Panc1 (cell line): ENCODE results near the gene CACNA1C. TPM values are rescaled to one million over a fixed set of nuclear protein-coding genes. Genes with fewer than 3 reads are reported as not detected.

Source experiments
- ATAC-seq: fragments of 200-7000 bp; cut with Tn5 transposase; 2 replicates; pipeline ENCODE4 v1.9.1; 2020; ENCODE audit warnings: mild to moderate bottlenecking, moderate library complexity
- BruUV-seq: library from RNA; stranded (reverse); fragments of 400-500 nt; replicated peaks from 2 replicates; lab custom pipeline; 2021; lab: Mats Ljungman, UMichigan
- CTCF ChIA-PET: fragments of 300-600 bp; sonication (Branson Sonifier 250); formaldehyde crosslinking; loops from one replicate; lab custom pipeline; 2022; ENCODE audit warnings: antibody characterized with exemption; lab: Charles Lee
- POLR2A ChIA-PET: fragments of 300-600 bp; sonication (Branson Sonifier 250); formaldehyde crosslinking; loops from one replicate; lab custom pipeline; 2022; ENCODE audit warnings: antibody characterized with exemption; lab: Charles Lee
- DNase-seq: peaks from one replicate; pipeline ENCODE4 v3.0.0-alpha.2; 2010; ENCODE audit warnings: low read depth, low spot score
- H3K27ac ChIP-seq: 2 replicates; pipeline ENCODE4 v1.5.1; 2011; ENCODE audit warnings: mild to moderate bottlenecking, low read length, inconsistent platforms
- H3K27me3 ChIP-seq: fragments of 200-500 bp; sonication (Bioruptor generic); 2 replicates; pipeline ENCODE4 v1.6.0; 2014; ENCODE audit warnings: low read length, inconsistent platforms; ENCODE audit not compliant: control insufficient read depth, insufficient read depth
- H3K36me3 ChIP-seq: fragments of 200-500 bp; sonication (Bioruptor generic); 2 replicates; pipeline ENCODE4 v1.5.1; 2014; ENCODE audit warnings: inconsistent platforms, mild to moderate bottlenecking, low read length, moderate library complexity; ENCODE audit not compliant: control insufficient read depth, insufficient read depth
- H3K4me1 ChIP-seq: 2 replicates; pipeline ENCODE4 v1.5.1; 2011; ENCODE audit warnings: inconsistent platforms, mild to moderate bottlenecking, low read length, moderate library complexity; ENCODE audit not compliant: control insufficient read depth, insufficient read depth
- H3K4me3 ChIP-seq, 2 experiments: 2 replicates each; pipeline ENCODE4 v1.5.1; 2011 to 2012; ENCODE audit warnings: low read depth in 2 of 2, low read length in 2 of 2, mild to moderate bottlenecking in 2 of 2, inconsistent platforms in 1 of 2, moderate library complexity in 1 of 2
- H3K9me3 ChIP-seq: fragments of 200-500 bp; sonication (Bioruptor generic); 2 replicates; pipeline ENCODE4 v1.5.1; 2014; ENCODE audit warnings: low read depth, mild to moderate bottlenecking, inconsistent platforms, low read length, moderate library complexity; ENCODE audit not compliant: control insufficient read depth, insufficient read depth
- CTCF ChIP-seq: fragments of 450-650 bp; IDR thresholded peaks from 2 replicates; pipeline ENCODE4 v1.5.1; 2017; ENCODE audit warnings: mild to moderate bottlenecking
- POLR2AphosphoS5 ChIP-seq: IDR thresholded peaks from 2 replicates; pipeline ENCODE4 v1.6.1; 2012; ENCODE audit warnings: mild to moderate bottlenecking, low read depth, low read length, moderate library complexity
- REST ChIP-seq, 2 experiments: IDR thresholded peaks; 2 replicates each; pipeline ENCODE4 v1.6.1; 2011 to 2012; ENCODE audit warnings: low read depth in 2 of 2, control low read depth in 1 of 2, low read length in 1 of 2, mild to moderate bottlenecking in 1 of 2, moderate library complexity in 1 of 2; ENCODE audit not compliant: insufficient read depth in 1 of 2
- SIN3A ChIP-seq: IDR thresholded peaks from 2 replicates; pipeline ENCODE4 v1.6.1; 2012; ENCODE audit warnings: low read depth, mild to moderate bottlenecking, low read length, moderate library complexity, borderline replicate concordance; ENCODE audit not compliant: insufficient read depth
- TCF7L2 ChIP-seq: IDR thresholded peaks from 2 replicates; pipeline ENCODE4 v1.6.1; 2011; ENCODE audit warnings: mild to moderate bottlenecking, low read depth, low read length, inconsistent platforms
- in situ Hi-C: cut with HindIII; loops from 2 replicates; pipeline ENCODE4 v1.10.0; 2016; ENCODE audit warnings: low sequenced_read_pairs, low pct_unique_long_range_greater_than_20kb
- intact Hi-C: fragments of 100-400 bp; cut with micrococcal nuclease; formaldehyde crosslinking; loops from one replicate; pipeline ENCODE4 v1.10.0; 2022; ENCODE audit not compliant: unreplicated experiment
- total RNA-seq: library from RNA; stranded (reverse); gene quantifications from one replicate; pipeline ENCODE4 v1.2.1, GENCODE V29; 2021; ENCODE audit not compliant: unreplicated experiment

CACNA1C gene
- total RNA-seq, 1 experiment from 2014 or later = 0.03 TPM

GRCh38 chr12:2489275-2489674, 436.5 kb downstream of the CACNA1C start:
- in situ Hi-C loops = no loop called here
- Histone ChIP-seq H3K27ac (no peak overlapping the region), H3K9me3 (no peaks in the 10 kb centered on the region), H3K36me3 (no peaks in the 10 kb centered on the region), H3K4me1 (no peaks in the 10 kb centered on the region), H3K27me3 (peaks cover 14% of the 10 kb centered on the region), H3K4me3 (no peak overlapping the region)
- DNase-seq (no peak), ATAC-seq (no peak)
- intact Hi-C loops = no loop called here
- TF ChIP-seq TCF7L2 (no peak), POLR2AphosphoS5 (no peak), SIN3A (no peak), CTCF (no peak), REST (IDR thresholded peaks at IDR 0.05; ENCODE audit: insufficient read depth in 1 of 2, low read depth in 2 of 2, low read length in 1 of 2) (no peak)
- no TSS peak for BruUV-seq
- ChIA-PET CTCF (no interaction called here), POLR2A (no interaction called here)

GRCh38 chr12:2490831-2491230, 438.0 kb downstream of the CACNA1C start:
- in situ Hi-C loops (no loop called here), intact Hi-C loops (no loop called here)
- no peak for ATAC-seq

More at GRCh38 chr12:2490831-2491230, 438.0 kb downstream of the CACNA1C start:
- no peak for TF ChIP-seq REST (IDR thresholded peaks at IDR 0.05; ENCODE audit: insufficient read depth in 1 of 2, low read depth in 2 of 2, low read length in 1 of 2)
- TF ChIP-seq SIN3A = no peak
- no peak for TF ChIP-seq TCF7L2
- no peak for TF ChIP-seq POLR2AphosphoS5
- TF ChIP-seq CTCF = no peak
- DNase-seq = no peak
- Histone ChIP-seq H3K9me3 (no peaks in the 10 kb centered on the region), H3K36me3 (no peaks in the 10 kb centered on the region), H3K4me1 (no peaks in the 10 kb centered on the region), H3K27ac (no peak overlapping the region), H3K27me3 (peaks cover 14% of the 10 kb centered on the region), H3K4me3 (no peak overlapping the region)
- POLR2A ChIA-PET = no interaction called here
- CTCF ChIA-PET = no interaction called here
- BruUV-seq = no TSS peak
